ENCODE measurements around the gene IFNL4. TPM values are rescaled to one million over a fixed set of nuclear protein-coding genes. Genes with fewer than 3 reads are reported as not detected.

Gene IFNL4
- not detected in 2 replicates for total RNA-seq

DNA sequence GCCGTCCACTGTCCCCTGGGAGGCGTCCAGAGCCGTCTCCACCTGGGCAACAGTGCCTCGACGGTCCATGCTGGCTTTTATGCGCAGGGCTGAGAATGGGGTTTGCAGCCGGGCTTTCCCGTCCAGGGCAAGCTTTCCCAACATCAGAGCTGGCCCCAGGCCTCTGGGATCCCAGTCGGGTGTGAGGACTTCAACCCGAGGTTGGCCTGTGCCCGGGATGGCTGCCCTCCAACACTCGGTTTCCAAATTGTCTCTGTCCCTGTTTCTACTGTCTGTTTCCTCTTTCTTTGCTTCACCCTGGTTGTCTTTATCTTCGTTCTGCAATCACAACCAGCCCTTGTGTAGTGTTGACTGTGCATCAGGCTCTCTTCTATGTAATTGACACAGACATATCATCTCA lies at the start of gene IFNL4:
Gene IFNL4, minus strand, starts transcription at position 51 of the 400 bp plus-strand sequence.

GRCh38 chr19:39296055-39296645 lies 47.5 kb upstream of the IFNL4 start, which contains the start of gene IFNL1:
Gene IFNL1 (plus strand): TSS chr19:39296407. CDS start chr19:39296422, 15 bp downstream.

DNA sequence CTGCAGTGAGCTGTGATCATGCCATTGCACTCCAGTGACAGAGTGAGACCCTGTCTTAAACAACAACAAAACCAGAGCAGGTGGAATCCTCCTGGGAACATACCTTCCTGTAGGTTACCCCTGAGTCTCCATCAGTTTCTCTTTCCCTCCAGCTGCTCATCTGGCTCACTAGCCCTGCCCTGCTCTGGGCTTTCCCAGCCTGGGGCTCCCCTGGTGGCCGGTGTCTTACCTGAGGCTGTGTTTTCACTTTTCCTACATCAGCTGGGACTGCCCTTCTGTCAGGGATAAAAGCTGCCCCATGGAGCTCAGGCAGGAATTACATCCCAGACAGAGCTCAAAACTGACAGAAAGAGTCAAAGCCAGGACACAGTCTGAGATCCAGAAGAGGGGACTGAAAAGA lies 19.4 kb upstream of the IFNL4 start, which contains the start of gene IFNL2:
Gene IFNL2, plus strand, starts transcription at position 312 of the 400 bp plus-strand sequence. CDS start 173 bp downstream, outside the sequence.

DNA sequence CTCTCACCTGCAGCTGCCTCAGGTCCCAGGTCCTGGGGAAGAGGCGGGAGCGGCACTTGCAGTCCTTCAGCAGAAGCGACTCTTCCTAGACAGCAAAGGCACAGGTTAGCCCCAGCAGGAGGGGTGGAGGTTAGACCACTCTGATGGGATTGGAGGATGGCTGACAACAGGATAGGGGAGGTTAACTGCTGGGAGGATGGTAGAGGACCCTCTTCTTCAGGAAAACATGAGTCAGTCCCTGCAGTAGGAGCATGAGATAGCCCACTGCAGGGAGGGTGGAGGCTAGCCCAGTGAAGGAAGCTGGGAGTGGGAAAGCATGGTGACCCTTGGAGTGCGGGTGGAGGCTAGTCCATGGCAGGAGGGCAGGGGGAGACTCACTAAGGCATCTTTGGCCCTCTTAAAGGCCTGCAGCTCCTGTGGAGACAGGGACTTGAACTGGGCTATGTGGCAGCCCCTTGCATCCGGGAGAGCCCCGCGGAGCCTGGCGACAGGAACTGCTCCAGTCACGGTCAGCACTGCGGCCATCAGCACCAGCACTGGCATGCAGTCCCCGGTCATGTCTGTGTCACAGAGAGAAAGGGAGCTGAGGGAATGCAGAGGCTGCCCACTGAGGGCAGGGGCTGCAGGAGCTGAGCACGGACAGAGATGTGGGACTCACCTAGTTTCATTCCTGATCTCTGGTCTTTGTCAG lies 4.1 kb downstream of the IFNL4 start, which contains the start of gene IFNL3:
Gene IFNL3, minus strand, starts transcription at position 597 of the 691 bp plus-strand sequence. Its CDS starts 39 bp downstream, at position 558.

DNA sequence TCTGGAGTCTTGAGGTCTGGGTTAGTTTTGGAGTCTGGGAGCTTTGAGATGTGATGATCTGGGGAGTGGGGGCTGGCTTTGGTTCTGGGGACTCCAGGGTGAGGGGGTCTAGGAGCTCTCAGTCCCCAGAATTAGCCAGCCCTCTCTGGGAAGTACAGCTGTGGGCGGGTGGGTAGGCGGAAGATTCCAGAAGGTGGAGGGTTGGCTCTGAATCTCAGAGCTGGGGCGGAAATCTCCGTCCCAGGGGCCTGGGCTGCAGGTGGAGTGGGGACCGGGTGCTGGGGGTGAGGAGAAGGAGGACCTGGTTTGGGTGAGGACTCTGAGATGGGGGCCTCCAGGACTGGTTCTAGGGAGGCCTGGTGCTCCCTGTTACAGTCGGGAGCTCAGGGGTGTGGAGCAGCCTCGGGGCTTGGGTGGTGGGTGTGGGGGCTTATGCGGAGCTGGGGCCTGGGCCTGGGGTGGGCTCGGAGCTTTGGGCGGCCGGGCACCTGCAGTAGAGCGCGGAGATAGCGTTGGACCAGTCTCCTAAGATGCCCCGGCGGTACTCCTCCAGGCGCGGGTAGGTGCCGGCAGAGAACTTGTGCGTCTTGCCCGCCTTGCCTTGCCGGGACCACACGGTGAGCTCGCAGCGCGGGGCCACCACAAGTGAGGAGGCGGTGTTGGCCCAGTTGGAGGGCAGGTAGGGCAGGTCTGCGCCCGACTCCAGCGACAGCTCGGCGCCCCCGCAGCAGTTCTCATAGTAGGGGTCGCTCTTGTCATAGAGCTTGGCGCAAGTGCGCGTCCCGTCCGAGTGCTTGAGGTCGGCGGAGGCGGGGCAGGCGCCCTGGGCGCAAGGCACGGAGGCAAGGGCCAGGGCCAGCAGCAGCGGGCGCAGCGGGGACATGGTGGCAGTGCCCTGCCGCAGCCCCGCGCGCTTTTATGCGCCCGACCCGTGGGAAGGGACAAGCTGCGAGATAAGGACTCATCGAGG lies 45.0 kb downstream of the IFNL4 start, which contains the start of gene SYCN:
Gene SYCN, minus strand, starts transcription at position 892 of the 970 bp plus-strand sequence. Its CDS starts 9 bp downstream, at position 883.

DNA sequence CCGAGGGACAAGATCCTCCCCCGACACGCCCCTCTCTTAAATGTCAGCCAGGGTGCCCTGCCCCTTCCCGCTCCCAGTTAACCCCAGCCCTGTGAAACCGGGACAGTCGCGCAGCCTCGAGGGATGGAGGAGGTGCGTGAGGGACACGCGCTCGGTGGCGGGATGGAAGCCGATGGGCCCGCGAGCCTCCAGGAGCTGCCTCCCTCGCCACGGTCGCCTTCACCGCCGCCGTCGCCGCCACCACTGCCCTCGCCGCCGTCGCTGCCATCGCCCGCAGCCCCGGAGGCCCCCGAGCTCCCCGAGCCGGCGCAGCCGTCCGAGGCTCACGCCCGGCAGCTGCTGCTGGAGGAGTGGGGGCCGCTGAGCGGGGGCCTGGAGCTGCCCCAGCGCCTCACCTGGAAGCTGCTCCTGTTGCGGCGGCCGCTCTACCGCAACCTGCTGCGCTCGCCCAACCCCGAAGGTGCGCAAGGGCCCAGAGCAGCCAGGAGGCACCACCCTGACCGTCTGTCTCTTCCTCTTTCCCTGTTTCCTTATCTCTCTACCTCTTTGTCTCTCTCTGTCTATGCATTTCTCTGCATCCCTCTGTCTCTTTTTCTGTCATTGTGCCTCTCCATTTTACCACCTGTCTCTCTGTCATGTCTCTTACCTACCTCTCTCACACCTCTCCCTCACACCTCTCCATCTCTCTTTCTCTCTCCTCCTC lies 51.6 kb downstream of the IFNL4 start, which contains the start of gene NCCRP1:
Gene NCCRP1, plus strand, starts transcription at position 105 of the 703 bp plus-strand sequence. Its CDS starts 19 bp downstream, at position 124.

Other genes with a start within 250 kb of the IFNL4 start
- 11.3 and 16.8 TPM in 2 replicates for gene FBXO27, start 216.3 kb downstream of the IFNL4 start, total RNA-seq
- 3.0 and 3.7 TPM in 2 replicates for gene ACP7, start 164.5 kb downstream of the IFNL4 start, total RNA-seq
- gene PAK4, start 123.1 kb downstream of the IFNL4 start, total RNA-seq, result 12.6 and 13.7 TPM in 2 replicates
- gene NCCRP1, start 51.9 kb downstream of the IFNL4 start, total RNA-seq, result 0.72 and 1.3 TPM in 2 replicates
- not detected in 2 replicates for gene SYCN, start 44.6 kb downstream of the IFNL4 start, total RNA-seq
- gene IFNL3, start 3.9 kb downstream of the IFNL4 start, total RNA-seq, result not detected in 2 replicates
- gene IFNL2, start 19.5 kb upstream of the IFNL4 start, total RNA-seq, result not detected in 2 replicates
- gene IFNL1, start 47.6 kb upstream of the IFNL4 start, total RNA-seq, result not detected in 2 replicates
- gene LRFN1, start 72.0 kb upstream of the IFNL4 start, total RNA-seq, result 0.11 TPM in 1 of 2 replicates, not detected in the other
- gene GMFG, start 87.2 kb upstream of the IFNL4 start, total RNA-seq, result not detected in 2 replicates
- gene SAMD4B, start 93.6 kb upstream of the IFNL4 start, total RNA-seq, result 47.5 and 53.5 TPM in 2 replicates
- gene PAF1, start 142.2 kb upstream of the IFNL4 start, total RNA-seq, result 25.3 and 41.4 TPM in 2 replicates
- 30.9 and 33.6 TPM in 2 replicates for gene MED29, start 142.5 kb upstream of the IFNL4 start, total RNA-seq
- 37.7 and 60.0 TPM in 2 replicates for gene ZFP36, start 158.0 kb upstream of the IFNL4 start, total RNA-seq
- 4.1 and 10.5 TPM in 2 replicates for gene PLEKHG2, start 163.8 kb upstream of the IFNL4 start, total RNA-seq
- gene RPS16, start 187.1 kb upstream of the IFNL4 start, total RNA-seq, result 1,797 and 2,309 TPM in 2 replicates
- gene SUPT5H, start 196.7 kb upstream of the IFNL4 start, total RNA-seq, result 44.0 and 55.0 TPM in 2 replicates
- gene TIMM50, start 232.0 kb upstream of the IFNL4 start, total RNA-seq, result 86.0 and 123 TPM in 2 replicates